ENCODE measurements around the gene SLC6A18. TPM values are rescaled to one million over a fixed set of nuclear protein-coding genes. Genes with fewer than 3 reads are reported as not detected.

The SLC6A18 gene
- polyA plus RNA-seq, 1 of the 3 experiments (the other 2 are of a cell fraction): not detected

DNA sequence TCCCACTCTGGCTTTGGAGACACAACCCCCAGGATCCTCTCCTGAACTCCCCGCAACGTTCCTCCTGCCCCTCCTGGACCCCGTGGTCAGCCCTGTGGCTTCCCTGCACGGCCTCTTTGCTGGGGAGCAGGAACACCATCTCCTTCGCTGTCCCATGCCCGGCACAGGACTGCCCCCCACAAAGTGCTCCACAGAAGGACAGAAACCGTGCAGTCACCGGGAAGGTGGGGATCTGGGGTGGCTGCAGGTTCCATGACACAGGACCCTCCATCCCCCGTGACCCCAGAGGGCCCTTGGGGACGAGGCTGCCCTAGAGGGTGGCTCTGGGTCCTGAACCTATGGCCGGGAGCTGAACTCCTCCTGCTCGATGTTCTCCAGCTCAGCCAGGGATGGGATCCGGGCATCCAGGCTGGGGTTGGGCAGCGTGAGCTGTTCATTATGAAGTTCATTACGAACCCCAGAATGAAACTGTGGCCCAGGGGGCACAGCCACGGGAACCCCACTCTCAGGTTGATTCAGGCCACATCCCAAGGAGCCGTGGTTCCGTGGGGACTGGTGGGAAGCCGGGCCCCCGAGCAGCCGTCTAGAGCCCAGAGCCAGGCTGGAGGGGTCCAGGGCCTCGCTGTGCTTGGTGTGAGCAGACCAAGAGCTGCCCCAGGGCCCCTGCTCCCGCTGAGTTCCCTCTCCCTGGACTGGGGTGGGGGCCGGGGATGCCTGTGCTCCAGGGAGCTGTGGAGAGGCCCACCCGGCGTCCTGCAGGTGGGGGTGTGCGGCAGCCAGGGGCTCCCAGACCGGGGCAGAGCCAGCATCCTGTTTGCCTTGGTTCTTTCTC is 24.5 kb upstream of the SLC6A18 start:
- ChIA-PET POLR2A (no interaction called here), CTCF (interaction anchor here (1.1 to 4.6 kb wide), 3 partner anchors 33 to 444 kb away, joined by 3 to 23 read pairs (median 4); no protein-coding TSS in a partner anchor)
- H3K36me3 ChIP-seq (replicated peaks in 1 of 2; ENCODE audit: control insufficient read depth in 1 of 2, insufficient read depth in 2 of 2, low read length in 1 of 2): no peaks in the 10 kb centered on the region
- no peaks in the 10 kb centered on the region for H3K4me1 ChIP-seq (ENCODE audit: control insufficient read depth in 1 of 2, insufficient read depth in 2 of 2, low read depth in 1 of 2, low read length in 1 of 2)
- no peak overlapping the region for H3K27ac ChIP-seq (ENCODE audit: low read depth in 2 of 2, low read length in 1 of 2)
- no peaks in the 10 kb centered on the region for H3F3A ChIP-seq (replicated peaks; ENCODE audit: insufficient read depth)
- no peaks in the 10 kb centered on the region for H3K9me3 ChIP-seq
- H3K9me2 ChIP-seq: no peaks in the 10 kb centered on the region
- no peak overlapping the region for H2AFZ ChIP-seq (ENCODE audit: low read depth)
- H3K79me2 ChIP-seq (ENCODE audit: insufficient read depth): no peaks in the 10 kb centered on the region
- 34% methylated on average over 15 of the region's 28 CpGs for WGBS (ENCODE audit: low lambda C conversion rate)
- H3K4me3 ChIP-seq (ENCODE audit: low read depth in 2 of 2, low read length in 1 of 2): no peak overlapping the region
- no peak for DNase-seq
- H3K9ac ChIP-seq: no peak overlapping the region
- peaks cover 62% of the 10 kb centered on the region for H3K27me3 ChIP-seq (ENCODE audit: insufficient read depth)
- TF ChIP-seq NRF1 (IDR thresholded peaks at IDR 0.05; ENCODE audit: low read depth, low read length): no peak
- TF ChIP-seq, protein P1, sequence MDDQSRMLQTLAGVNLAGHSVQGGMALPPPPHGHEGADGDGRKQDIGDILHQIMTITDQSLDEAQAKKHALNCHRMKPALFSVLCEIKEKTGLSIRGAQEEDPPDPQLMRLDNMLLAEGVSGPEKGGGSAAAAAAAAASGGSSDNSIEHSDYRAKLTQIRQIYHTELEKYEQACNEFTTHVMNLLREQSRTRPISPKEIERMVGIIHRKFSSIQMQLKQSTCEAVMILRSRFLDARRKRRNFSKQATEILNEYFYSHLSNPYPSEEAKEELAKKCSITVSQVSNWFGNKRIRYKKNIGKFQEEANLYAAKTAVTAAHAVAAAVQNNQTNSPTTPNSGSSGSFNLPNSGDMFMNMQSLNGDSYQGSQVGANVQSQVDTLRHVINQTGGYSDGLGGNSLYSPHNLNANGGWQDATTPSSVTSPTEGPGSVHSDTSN (IDR thresholded peaks at IDR 0.05): no peak
- no peak for TF ChIP-seq FOXM1 (IDR thresholded peaks at IDR 0.05; ENCODE audit: low read depth)
- TF ChIP-seq TEAD4 (IDR thresholded peaks at IDR 0.05; ENCODE audit: borderline replicate concordance, insufficient read depth): no peak
- no peak for TF ChIP-seq SMC3 (IDR thresholded peaks at IDR 0.05; ENCODE audit: low read depth, low read length)
- no peak for TF ChIP-seq JUND (IDR thresholded peaks at IDR 0.05)
- TF ChIP-seq, protein P2, sequence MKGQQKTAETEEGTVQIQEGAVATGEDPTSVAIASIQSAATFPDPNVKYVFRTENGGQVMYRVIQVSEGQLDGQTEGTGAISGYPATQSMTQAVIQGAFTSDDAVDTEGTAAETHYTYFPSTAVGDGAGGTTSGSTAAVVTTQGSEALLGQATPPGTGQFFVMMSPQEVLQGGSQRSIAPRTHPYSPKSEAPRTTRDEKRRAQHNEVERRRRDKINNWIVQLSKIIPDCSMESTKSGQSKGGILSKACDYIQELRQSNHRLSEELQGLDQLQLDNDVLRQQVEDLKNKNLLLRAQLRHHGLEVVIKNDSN (IDR thresholded peaks at IDR 0.05; ENCODE audit: borderline replicate concordance, low read depth): no peak
- no peak for TF ChIP-seq MEF2A (IDR thresholded peaks at IDR 0.05; ENCODE audit: borderline replicate concordance, low read depth)
- TF ChIP-seq RFX5 (IDR thresholded peaks at IDR 0.05; ENCODE audit: low read length): no peak
- TF ChIP-seq, protein P3, sequence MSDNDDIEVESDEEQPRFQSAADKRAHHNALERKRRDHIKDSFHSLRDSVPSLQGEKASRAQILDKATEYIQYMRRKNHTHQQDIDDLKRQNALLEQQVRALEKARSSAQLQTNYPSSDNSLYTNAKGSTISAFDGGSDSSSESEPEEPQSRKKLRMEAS (IDR thresholded peaks at IDR 0.05; ENCODE audit: low read depth): no peak
- TF ChIP-seq, protein P4, sequence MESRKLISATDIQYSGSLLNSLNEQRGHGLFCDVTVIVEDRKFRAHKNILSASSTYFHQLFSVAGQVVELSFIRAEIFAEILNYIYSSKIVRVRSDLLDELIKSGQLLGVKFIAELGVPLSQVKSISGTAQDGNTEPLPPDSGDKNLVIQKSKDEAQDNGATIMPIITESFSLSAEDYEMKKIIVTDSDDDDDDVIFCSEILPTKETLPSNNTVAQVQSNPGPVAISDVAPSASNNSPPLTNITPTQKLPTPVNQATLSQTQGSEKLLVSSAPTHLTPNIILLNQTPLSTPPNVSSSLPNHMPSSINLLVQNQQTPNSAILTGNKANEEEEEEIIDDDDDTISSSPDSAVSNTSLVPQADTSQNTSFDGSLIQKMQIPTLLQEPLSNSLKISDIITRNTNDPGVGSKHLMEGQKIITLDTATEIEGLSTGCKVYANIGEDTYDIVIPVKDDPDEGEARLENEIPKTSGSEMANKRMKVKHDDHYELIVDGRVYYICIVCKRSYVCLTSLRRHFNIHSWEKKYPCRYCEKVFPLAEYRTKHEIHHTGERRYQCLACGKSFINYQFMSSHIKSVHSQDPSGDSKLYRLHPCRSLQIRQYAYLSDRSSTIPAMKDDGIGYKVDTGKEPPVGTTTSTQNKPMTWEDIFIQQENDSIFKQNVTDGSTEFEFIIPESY (IDR thresholded peaks at IDR 0.05; ENCODE audit: borderline replicate concordance, low read depth): no peak
- TF ChIP-seq FOSL2 (IDR thresholded peaks at IDR 0.05; ENCODE audit: borderline replicate concordance, low read depth): no peak
- TF ChIP-seq GABPA (IDR thresholded peaks at IDR 0.05; ENCODE audit: low read depth): no peak
- TF ChIP-seq, protein P5, sequence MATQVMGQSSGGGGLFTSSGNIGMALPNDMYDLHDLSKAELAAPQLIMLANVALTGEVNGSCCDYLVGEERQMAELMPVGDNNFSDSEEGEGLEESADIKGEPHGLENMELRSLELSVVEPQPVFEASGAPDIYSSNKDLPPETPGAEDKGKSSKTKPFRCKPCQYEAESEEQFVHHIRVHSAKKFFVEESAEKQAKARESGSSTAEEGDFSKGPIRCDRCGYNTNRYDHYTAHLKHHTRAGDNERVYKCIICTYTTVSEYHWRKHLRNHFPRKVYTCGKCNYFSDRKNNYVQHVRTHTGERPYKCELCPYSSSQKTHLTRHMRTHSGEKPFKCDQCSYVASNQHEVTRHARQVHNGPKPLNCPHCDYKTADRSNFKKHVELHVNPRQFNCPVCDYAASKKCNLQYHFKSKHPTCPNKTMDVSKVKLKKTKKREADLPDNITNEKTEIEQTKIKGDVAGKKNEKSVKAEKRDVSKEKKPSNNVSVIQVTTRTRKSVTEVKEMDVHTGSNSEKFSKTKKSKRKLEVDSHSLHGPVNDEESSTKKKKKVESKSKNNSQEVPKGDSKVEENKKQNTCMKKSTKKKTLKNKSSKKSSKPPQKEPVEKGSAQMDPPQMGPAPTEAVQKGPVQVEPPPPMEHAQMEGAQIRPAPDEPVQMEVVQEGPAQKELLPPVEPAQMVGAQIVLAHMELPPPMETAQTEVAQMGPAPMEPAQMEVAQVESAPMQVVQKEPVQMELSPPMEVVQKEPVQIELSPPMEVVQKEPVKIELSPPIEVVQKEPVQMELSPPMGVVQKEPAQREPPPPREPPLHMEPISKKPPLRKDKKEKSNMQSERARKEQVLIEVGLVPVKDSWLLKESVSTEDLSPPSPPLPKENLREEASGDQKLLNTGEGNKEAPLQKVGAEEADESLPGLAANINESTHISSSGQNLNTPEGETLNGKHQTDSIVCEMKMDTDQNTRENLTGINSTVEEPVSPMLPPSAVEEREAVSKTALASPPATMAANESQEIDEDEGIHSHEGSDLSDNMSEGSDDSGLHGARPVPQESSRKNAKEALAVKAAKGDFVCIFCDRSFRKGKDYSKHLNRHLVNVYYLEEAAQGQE (IDR thresholded peaks at IDR 0.05; ENCODE audit: low read depth, low read length): no peak
- TF ChIP-seq RCOR1 (IDR thresholded peaks at IDR 0.05; ENCODE audit: low read length): no peak
- no peak for TF ChIP-seq NFIC (IDR thresholded peaks at IDR 0.05; ENCODE audit: borderline replicate concordance)
- no peak overlapping the region for H3K4me2 ChIP-seq
- H4K20me1 ChIP-seq (ENCODE audit: insufficient read depth): no peaks in the 10 kb centered on the region

Measured in SK-N-SH (cell line).